KG1 (cell line): ENCODE measurements around the gene CDK19.
A peak's percentile ranks its signal among the peaks of the same experiment; 100 is the strongest.
"Not testable (repeated sequence)": the region's sequence is repeated elsewhere in the genome, so short reads cannot be mapped to it uniquely, and the experiment has no call there.

ENCODE experiments used
- DNase-seq: peaks from one replicate; lab custom pipeline; 2025; lab: John Stamatoyannopoulos, UW

Gene CDK19

GRCh38 chr6:110815411-110816409 is at the start of gene CDK19:
TSS of gene CDK19 (minus strand) at chr6:110815469. CDS start at chr6:110815136, 333 bp downstream.
- peak; percentile 96 for DNase-seq

DNA sequence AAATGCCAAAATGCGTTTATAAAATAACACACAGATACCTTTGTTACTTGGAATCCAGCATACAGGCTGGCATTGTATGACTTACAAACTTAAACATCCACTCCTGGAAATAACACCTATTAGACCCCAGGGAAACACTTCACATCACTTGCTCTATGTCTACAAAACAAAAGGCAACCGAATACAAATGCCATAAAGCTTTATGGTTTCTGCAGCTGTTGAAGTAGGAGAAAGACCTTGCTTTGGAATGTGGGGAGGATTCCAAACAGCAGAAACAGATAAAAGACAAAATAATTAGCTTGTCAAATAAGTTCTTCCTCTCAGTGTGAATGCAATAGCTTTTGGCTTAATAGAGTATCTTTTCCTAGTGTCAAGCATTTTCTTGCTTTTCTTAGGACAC is 49.6 kb upstream of the CDK19 start:
- DNase-seq = no peak

DNA sequence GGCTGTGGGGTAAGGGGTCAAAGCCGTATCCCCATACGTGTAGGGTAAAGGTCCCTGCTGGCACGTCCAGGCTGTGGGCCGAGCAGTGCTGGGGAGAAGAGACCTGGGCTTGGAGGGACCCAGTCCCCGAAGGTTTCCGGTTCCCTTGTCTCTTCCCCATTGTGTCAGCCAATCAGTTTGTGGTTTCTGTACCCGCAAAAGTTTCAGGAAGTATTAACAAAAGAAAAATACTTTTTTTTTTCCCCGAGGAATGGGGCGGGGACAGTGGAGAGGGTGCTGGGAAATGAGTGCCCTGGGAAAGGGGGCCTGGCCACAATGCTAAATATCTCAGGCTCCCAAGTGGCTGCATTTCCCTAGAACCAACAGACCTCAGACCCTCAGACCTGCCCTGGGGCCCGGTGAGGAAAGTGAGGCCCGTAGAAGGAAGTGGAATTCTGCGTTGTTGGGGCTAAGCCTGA is 44.1 kb upstream of the CDK19 start:
- DNase-seq = peak; percentile 35

GRCh38 chr6:110858562-110859214 is 43.4 kb upstream of the CDK19 start:
- no peak for DNase-seq

GRCh38 chr6:110858016-110858415 is 42.7 kb upstream of the CDK19 start:
- DNase-seq = no peak

DNA sequence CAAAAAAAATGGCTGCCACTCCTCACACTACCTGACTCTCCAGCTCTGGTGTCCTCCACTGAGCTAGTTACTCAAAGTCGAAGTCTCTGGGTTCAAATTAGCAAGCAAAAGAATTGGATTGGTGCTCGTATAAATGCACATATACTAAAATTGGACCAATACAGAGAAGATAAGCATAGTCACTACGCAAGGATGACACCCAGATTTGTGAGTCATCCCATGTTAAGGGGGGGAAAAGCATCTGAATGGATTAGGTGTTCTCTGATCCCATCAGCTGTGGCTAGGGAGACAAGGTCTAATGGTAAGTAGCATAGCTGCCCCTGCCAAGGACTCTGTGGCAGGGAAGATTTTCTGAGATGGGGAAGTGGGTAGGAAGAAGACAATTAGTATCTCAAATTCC is 41.0 kb upstream of the CDK19 start:
- no peak for DNase-seq

DNA sequence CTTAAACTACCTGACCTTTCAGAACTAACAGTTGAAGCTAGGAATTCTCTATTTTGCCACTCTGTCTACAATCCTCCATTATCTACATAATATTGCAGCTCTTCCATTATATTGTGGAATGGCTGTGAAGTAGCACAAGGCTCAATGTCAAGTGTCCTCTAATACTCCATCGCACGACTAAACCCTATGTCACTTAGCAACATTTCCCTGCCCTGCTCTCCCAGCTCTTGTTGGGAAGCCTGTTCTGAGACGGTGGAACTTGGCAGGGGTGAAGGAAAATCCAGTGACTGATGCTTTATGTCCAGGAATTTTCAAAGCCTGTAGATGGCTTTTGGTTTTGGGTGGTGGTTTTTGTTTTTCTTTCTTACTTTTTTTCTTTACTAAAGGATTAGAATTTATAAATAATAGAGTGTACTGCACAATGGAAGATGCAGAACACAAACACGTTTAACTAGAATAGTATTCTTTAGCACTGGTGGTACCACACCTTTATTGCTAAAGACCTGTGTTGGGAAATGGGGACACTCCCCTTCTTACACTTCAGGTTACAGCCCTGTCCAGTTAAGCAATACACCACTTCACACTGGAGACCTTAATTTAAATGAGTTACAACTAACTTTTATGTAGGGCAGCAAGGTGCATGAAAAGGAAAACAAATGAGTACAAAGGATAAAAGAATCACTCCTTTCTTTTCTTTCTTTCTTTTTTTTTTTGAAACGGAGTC is 38.6 kb upstream of the CDK19 start:
- DNase-seq = no peak

- no peak for DNase-seq
These were observed 37.5 kb upstream of the CDK19 start for GRCh38 chr6:110852773-110853172.

DNA sequence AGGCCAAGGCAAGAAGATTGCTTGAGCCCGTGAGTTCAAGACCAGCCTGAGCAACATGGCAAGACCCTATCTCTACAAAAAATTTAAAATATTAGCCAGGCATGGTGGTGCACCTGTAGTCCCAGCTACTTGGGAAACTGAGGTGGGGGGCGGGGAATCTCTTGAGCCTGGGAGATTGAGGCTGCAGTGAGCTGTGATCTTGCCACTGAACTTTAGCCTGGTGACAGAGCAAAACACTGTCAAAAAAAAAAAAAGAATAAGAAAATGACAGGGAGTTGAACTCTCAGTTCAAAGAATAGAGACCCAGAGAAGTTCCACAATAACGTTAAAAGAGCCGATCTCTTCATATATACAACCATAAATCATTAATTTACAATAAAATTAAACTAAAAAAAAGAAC is 34.5 kb upstream of the CDK19 start:
- DNase-seq = no peak

DNA sequence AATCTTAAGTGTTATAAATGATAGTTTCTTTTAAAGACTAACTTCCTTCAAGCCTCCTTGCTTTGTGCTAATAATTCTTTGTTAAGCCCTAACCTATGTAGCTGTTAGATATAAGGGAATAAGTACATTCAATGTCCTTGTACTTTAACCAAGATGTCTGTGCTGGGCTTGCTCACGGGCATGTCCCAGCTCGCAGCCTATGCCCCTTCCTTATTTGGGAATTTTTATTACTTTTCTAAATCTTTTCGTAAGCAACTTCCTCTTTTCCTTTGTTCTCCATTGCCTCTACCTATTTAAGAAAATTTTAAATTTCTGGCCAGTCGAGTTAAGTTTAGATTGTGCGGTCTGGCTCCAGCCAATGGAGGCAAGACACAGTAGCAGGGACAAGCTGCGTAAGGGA is 26.0 kb upstream of the CDK19 start:
- DNase-seq = no peak

DNA sequence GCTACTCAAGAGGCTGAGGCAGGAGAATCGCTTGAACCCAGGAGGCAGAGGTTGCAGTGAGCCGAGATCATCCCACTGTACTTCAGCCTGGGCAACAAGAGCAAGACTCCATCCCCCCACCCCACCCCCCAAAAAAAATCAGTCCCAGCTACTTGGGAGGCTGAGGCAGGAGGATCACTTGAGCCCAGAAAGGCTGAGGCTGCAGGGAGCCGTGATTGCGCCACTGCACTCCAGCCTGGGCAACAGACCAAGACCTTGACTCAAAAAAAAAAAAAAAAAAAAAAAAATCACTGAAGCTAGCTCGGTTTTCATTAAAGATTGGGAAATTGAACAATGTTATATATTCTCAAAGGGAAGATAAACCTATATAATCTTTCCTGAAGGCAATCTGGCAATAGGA is 20.5 kb upstream of the CDK19 start:
- DNase-seq = not testable (repeated sequence)

- DNase-seq = no peak
These were observed 18.6 kb upstream of the CDK19 start for GRCh38 chr6:110833831-110834230.

- DNase-seq = no peak
These were observed 16.1 kb upstream of the CDK19 start for GRCh38 chr6:110831405-110831804.

- DNase-seq = no peak
These were observed 13.1 kb upstream of the CDK19 start for GRCh38 chr6:110828396-110828795.

- DNase-seq = no peak
These were observed 11.2 kb upstream of the CDK19 start for GRCh38 chr6:110826236-110827129.

- no peak for DNase-seq
These were observed 7.9 kb upstream of the CDK19 start for GRCh38 chr6:110823146-110823545.

DNA sequence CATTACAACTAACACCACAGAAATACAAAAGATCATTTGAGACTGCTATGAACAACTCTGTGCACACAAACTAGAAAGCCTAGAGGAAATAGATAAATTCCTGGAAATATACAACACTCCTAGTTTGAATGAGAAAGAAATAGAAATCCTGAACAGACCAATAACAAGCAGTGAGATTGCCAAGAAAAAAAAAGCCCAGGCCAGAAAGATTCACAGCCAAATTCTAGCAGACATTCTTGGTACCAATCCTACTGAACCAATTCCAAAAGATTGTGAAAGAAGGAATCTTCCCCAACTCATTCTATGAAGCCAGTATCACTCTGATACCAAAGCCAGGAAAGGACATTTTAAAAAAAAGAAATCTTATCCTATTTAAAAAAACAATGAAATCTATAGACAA is 7.0 kb upstream of the CDK19 start:
- no peak for DNase-seq

DNA sequence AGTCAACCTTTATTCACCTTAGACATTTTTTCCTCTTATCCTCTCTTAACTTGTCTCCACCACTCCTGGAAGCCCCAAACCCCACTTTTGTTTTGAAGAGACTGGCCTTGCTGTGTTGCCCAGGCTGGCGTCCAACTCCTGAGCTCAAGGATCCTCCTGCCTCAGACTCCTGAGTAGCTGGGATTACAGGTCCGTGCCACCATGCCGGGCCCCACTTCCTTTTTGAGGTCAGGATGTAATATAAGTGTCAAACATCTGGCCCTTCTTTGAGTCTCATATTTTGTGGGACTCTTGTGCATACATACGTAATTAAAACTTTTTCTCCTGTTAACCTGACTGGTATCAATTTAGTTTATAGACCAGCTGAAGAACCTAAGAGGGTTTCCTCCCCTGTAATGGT is 1.4 kb upstream of the CDK19 start:
- DNase-seq = no peak

DNA sequence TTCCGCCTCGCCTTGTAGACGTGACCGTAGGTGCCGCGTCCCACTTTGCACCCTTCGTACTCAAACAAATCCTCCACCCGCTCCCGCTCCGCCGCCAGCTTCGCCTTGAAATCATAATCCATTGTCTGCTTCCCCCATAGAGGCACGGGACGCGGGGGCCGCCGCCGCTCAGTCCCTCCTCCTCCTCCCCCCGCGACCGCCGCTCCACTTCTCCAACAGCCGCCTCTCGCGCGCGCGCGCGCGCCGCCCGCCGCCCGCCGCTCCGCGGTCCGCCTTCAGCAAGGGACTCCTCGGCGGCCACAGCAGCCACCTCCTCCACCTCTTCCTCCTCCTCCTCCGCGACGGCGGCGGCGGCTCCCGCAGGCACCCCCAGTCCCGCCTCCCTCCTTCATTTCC is 256 bp downstream of the CDK19 start:
- no peak for DNase-seq

GRCh38 chr6:110814102-110815014 is 911 bp downstream of the CDK19 start:
- DNase-seq = peak; percentile 29
